Colonic mucosa (tissue), 4 donors: Measurements from ENCODE around the gene LRRN3. TPM values are rescaled to one million over a fixed set of nuclear protein-coding genes. Genes with fewer than 3 reads are reported as not detected.

ENCODE experiments used
- DNase-seq: peaks from one replicate; pipeline ENCODE4 v3.0.0-alpha.2; 2020
- H3K27ac ChIP-seq: fragments of 200-600 bp; one replicate; pipeline ENCODE4 v1.8.0; 2021
- H3K27me3 ChIP-seq: fragments of 200-600 bp; one replicate; pipeline ENCODE4 v1.8.0; 2021
- H3K36me3 ChIP-seq: fragments of 200-600 bp; one replicate; pipeline ENCODE4 v1.8.0; 2021
- H3K4me1 ChIP-seq: fragments of 200-600 bp; one replicate; pipeline ENCODE4 v1.8.0; 2021; ENCODE audit warnings: mild to moderate bottlenecking
- H3K4me3 ChIP-seq: fragments of 200-600 bp; one replicate; pipeline ENCODE4 v1.8.0; 2021
- H3K9ac ChIP-seq, 2 donors: one replicate each; pipeline ENCODE4 v1.7.0; 2013; ENCODE audit warnings: control low read depth in 2 of 2, low read depth in 2 of 2, low read length in 2 of 2
- H3K9me3 ChIP-seq: fragments of 200-600 bp; one replicate; pipeline ENCODE4 v1.8.0; 2021
- CTCF ChIP-seq: fragments of 200-600 bp; IDR thresholded peaks from one replicate; pipeline ENCODE4 v1.8.0; 2022; ENCODE audit warnings: antibody characterized with exemption, mild to moderate bottlenecking
- intact Hi-C: fragments of 100-400 bp; cut with DNase I; formaldehyde crosslinking; loops from one replicate; pipeline ENCODE4 v1.14.1; 2022
- total RNA-seq, 2 donors: library from RNA; stranded (reverse); fragmentation: NEBNext Ultra II Directional in 1 of 2; extraction: Animal tissue kit (Norgen Biotek cat#: 25700) in 1 of 2; gene quantifications; one replicate each; pipeline ENCODE4 v1.2.1, GENCODE V29; 2021
- donor health status: healthy.
- donor health status: DM: no; HTN: no; CAD: no.
- donor health status: DM: no; HTN: no; CAD: no.

LRRN3 gene
- total RNA-seq, 2 donors from 2014 or later, result 0.35 to 0.42 TPM

- H3K27ac ChIP-seq, result no peak overlapping the region
- no peak for TF ChIP-seq CTCF
- no peaks in the 10 kb centered on the region for H3K27me3 ChIP-seq
- no peak overlapping the region for H3K4me3 ChIP-seq
- no peaks in the 10 kb centered on the region for H3K36me3 ChIP-seq
- intact Hi-C loops, result no loop called here
- no peaks in the 10 kb centered on the region for H3K9me3 ChIP-seq
- H3K9ac ChIP-seq, result no peak overlapping the region
- no peaks in the 10 kb centered on the region for H3K4me1 ChIP-seq
- no peak for DNase-seq
Measured at GRCh38 chr7:111104710-111105109, 13.8 kb downstream of the LRRN3 start.

GRCh38 chr7:111105269-111105668 lies 14.3 kb downstream of the LRRN3 start:
- Histone ChIP-seq H3K27ac (no peak overlapping the region), H3K4me1 (no peaks in the 10 kb centered on the region), H3K9me3 (no peaks in the 10 kb centered on the region), H3K9ac (no peak overlapping the region), H3K27me3 (no peaks in the 10 kb centered on the region), H3K4me3 (no peak overlapping the region), H3K36me3 (no peaks in the 10 kb centered on the region)
- no peak for TF ChIP-seq CTCF
- intact Hi-C loops, result no loop called here
- no peak for DNase-seq

GRCh38 chr7:111107579-111107978 lies 16.7 kb downstream of the LRRN3 start:
- H3K4me1 ChIP-seq, result no peaks in the 10 kb centered on the region
- intact Hi-C loops, result no loop called here
- no peak overlapping the region for H3K27ac ChIP-seq
- no peaks in the 10 kb centered on the region for H3K27me3 ChIP-seq
- no peak for DNase-seq
- TF ChIP-seq CTCF, result no peak
- H3K4me3 ChIP-seq, result no peak overlapping the region
- H3K9ac ChIP-seq, result no peak overlapping the region
- no peaks in the 10 kb centered on the region for H3K36me3 ChIP-seq
- H3K9me3 ChIP-seq, result no peaks in the 10 kb centered on the region

GRCh38 chr7:111108000-111108399 lies 17.1 kb downstream of the LRRN3 start:
- H3K27ac ChIP-seq, result no peak overlapping the region
- H3K4me1 ChIP-seq, result no peaks in the 10 kb centered on the region
- H3K27me3 ChIP-seq, result no peaks in the 10 kb centered on the region
- no peaks in the 10 kb centered on the region for H3K36me3 ChIP-seq
- no peak for DNase-seq
- H3K9ac ChIP-seq, result no peak overlapping the region
- H3K4me3 ChIP-seq, result no peak overlapping the region
- intact Hi-C loops, result no loop called here
- H3K9me3 ChIP-seq, result no peaks in the 10 kb centered on the region
- TF ChIP-seq CTCF, result no peak

GRCh38 chr7:111108496-111108895 lies 17.6 kb downstream of the LRRN3 start:
- Histone ChIP-seq H3K9ac (no peak overlapping the region), H3K27ac (no peak overlapping the region), H3K27me3 (no peaks in the 10 kb centered on the region), H3K4me1 (no peaks in the 10 kb centered on the region), H3K9me3 (no peaks in the 10 kb centered on the region), H3K4me3 (no peak overlapping the region), H3K36me3 (no peaks in the 10 kb centered on the region)
- intact Hi-C loops, result no loop called here
- TF ChIP-seq CTCF, result no peak
- no peak for DNase-seq

- H3K4me1 ChIP-seq, result no peaks in the 10 kb centered on the region
- H3K9ac ChIP-seq, result no peak overlapping the region
- H3K36me3 ChIP-seq, result no peaks in the 10 kb centered on the region
- intact Hi-C loops, result no loop called here
- no peak overlapping the region for H3K27ac ChIP-seq
- H3K9me3 ChIP-seq, result no peaks in the 10 kb centered on the region
- no peak for DNase-seq
- no peak for TF ChIP-seq CTCF
- no peaks in the 10 kb centered on the region for H3K27me3 ChIP-seq
- H3K4me3 ChIP-seq, result no peak overlapping the region
Measured at GRCh38 chr7:111112439-111112838, 21.5 kb downstream of the LRRN3 start.
